NOMO-1 treated with dmso at 0.1 percent for 144 hours (cell line): ENCODE results near the gene TMEM209.
"Not testable (repeated sequence)": the region's sequence is repeated elsewhere in the genome, so short reads cannot be mapped to it uniquely, and the experiment has no call there.

Experiments used
- DNase-seq: peaks from one replicate; lab custom pipeline; 2025; ENCODE audit not compliant: unreplicated experiment; lab: John Stamatoyannopoulos, UW

Gene TMEM209

DNA sequence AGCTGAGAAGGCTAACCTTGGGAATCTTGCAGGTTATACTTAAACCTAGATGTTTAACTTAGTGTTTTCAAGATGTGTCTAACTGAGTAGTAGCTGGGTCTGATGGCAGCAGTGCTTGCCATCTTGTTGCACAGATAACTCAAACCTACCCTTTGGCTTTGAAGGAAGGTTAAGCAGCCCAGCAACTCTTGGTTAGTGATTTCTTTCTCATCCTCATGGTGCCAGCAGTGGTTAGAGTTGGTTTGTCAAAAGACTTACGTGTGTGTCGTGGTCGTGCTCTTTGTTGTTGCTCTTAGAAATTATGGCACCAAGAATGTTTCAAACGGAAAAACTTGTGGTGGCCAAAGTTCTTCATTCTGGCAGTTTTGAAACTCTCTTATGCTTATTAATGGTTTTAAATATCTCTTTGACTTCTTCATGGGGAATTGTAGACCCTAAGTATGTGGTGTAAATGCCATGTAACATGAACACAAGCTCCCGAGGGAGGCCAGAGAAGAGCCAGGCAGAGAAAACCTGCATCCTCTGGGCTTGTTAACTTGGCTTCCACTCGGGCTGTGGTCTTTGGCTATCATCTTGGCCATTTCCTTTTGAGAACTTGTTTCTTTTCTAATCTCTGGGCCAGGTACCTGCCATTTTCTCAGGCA lies 73.9 kb downstream of the TMEM209 start:
- no peak for DNase-seq

- no peak for DNase-seq
Observed at GRCh38 chr7:130129011-130129411, 76.2 kb downstream of the TMEM209 start.

DNA sequence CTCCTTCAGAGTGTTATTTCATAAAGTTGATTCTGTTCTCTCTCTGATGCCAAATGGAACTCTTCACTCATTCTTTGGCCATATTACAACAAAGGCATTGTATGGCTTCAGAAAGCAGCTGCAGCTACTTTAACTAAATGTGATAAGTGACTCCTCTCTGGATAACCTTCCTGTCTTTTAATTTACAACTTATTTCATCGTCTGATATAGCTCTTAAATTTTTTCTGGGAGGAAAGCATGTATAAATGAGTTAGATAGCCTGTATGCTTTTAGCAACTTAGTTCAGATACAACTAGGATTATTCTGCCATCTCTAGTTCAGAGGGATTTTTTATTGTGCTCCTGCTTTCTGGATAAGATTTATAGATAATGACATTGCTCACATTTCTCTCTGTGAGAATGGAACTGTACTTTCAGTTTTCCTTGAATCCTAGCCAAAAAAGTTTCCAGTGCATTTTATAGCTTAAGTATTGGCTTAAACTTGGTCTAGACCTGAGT lies 77.3 kb downstream of the TMEM209 start:
- no peak for DNase-seq

DNA sequence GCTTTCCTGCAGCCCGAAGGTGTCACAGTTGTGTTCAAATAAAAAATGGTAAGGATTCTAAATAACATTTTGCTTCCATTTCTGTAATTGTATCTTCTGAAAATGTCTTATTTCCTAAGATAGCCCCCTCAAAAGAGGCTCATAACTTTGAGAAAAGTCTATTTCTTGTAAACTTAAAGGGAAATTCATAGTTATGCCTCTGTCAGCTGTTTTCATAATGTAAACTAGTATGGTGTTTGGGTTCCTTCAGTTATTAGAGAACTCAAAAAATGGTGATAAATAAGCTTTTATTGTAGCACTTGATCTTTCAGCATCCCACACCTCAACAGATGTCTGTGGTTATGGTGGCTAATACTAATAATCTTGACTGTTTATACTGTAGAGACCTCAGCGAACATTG lies 77.8 kb downstream of the TMEM209 start:
- DNase-seq, result no peak

DNA sequence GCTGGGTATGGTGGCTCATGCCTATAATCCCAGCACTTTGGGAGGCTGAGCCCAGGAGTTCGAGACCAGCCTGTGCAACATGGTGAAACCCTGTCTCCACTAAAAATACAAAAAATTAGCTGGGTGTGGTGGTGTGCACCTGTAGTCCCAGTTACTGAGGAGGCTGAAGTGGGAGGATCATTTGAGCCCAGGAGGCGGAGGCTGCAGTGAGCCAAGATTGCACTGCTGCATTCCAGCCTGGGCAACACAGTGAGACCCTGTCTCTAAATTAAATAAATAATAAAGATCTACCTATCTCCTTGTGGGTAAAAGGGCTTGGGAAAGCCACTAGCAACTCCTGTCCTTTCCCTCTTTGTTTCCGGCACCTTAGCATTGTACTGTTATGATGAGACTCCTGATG lies 78.4 kb downstream of the TMEM209 start:
- not testable (repeated sequence) for DNase-seq

DNA sequence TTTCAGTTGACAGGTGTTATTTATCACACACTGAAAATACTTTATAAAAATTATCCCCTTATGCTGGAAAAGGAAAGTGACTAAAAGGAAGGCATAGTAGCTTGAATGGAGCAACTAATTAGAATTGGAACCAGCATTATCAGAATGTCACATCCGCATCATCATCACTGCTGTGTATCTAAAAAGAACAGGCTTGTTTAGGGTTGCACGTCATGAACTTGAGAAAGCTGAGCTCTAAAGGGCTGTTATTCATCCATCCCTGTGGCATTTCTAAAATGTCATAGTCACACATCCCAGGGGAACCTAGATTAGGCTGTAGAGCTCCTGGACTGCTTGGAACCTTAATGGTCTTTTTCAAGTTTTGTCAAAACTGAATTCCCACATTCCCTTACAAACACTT lies 80.5 kb downstream of the TMEM209 start:
- no peak for DNase-seq

DNA sequence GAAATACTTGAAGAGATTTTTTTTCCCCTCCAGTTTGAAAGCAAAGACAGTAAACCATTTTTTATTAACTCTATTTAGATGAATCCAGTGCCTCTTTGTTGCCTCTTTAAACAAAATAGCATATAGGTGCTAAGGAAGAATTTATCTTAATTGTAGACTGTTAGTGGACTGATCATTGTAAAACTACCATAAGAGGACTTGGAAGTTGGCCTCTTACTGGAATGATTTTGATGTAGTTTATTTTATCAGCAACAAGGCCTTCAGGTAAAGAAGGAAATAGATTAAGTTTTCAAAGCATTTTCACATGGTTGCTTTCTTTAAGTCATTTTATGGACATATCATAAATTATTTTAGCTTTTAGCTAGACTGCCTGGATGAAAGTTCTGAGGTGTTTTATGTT lies 81.7 kb downstream of the TMEM209 start:
- no peak for DNase-seq

GRCh38 chr7:130118801-130119200 lies 86.4 kb downstream of the TMEM209 start:
- DNase-seq, result no peak

- no peak for DNase-seq
Observed at GRCh38 chr7:130118294-130118693, 86.9 kb downstream of the TMEM209 start.

DNA sequence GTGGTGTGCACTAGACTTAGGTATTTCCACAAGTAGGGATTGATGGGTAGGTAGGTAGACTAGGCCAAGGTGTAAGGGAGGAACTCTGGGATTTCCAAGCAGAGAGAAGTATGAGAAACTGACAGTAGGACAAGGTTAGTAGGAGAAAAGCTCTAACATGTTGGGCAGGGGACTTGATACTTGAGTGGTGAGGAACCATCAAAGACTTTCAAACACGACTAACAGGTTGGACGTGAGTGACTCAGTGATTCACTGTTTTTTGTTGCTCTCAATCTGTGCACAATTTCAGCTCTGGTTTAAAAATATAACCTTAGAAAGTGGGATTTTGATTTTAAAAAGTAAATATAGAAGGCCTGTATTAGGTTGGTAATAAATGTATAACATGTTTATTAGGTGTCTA lies 90.4 kb downstream of the TMEM209 start:
- no peak for DNase-seq
